ENCODE data around the gene NXPH2. TPM values are rescaled to one million over a fixed set of nuclear protein-coding genes. Genes with fewer than 3 reads are reported as not detected.

NXPH2 gene
- 10 to 100 TPM; 14.5 to 23.3 TPM for total RNA-seq
- 10 to 100 TPM; 12.7 to 17.0 TPM for polyA plus RNA-seq (ENCODE audit: insufficient read length in 2 of 2)
- long read RNA-seq, donor 1, transcript NXPH2-201 (2 exons, 1,052 nt): major isoform, 7 of 7 reads
- long read RNA-seq, donor 1, partial matches to known transcripts: 0 of 7 reads
- long read RNA-seq, donor 1, other reads (novel, unspliced or antisense): 0 of 7 reads
- long read RNA-seq, donor 2, partial matches to known transcripts: 0 of 2 reads
- long read RNA-seq, donor 2, other reads (novel, unspliced or antisense): 0 of 2 reads
- long read RNA-seq, donor 3, transcript NXPH2-201 (2 exons, 1,052 nt): major isoform, 5 of 5 reads
- long read RNA-seq, donor 3, partial matches to known transcripts: 0 of 5 reads
- long read RNA-seq, donor 3, other reads (novel, unspliced or antisense): 0 of 5 reads
- long read RNA-seq, donor 4, partial matches to known transcripts: 0 of 1 reads
- long read RNA-seq, donor 4, other reads (novel, unspliced or antisense): 0 of 1 reads

GRCh38 chr2:138779781-138780445, at the start of gene NXPH2:
TSS of gene NXPH2 (minus strand) at chr2:138780390. CDS start at chr2:138780241, 149 bp downstream.
- Histone ChIP-seq H3K36me3 (ENCODE audit: control insufficient read depth, insufficient read depth, low read length) (no peaks in the 10 kb centered on the region), H3K4me1 (ENCODE audit: control insufficient read depth, insufficient read depth, low read length) (peaks cover 18% of the 10 kb centered on the region), H3K27ac (ENCODE audit: low read depth, low read length) (no peak within 1 kb of the TSS), H3K9me3 (ENCODE audit: control insufficient read depth, insufficient read depth, low read length) (no peaks in the 10 kb centered on the region), H3K27me3 (ENCODE audit: control insufficient read depth, insufficient read depth, low read length) (peaks cover 46% of the 10 kb centered on the region), H3K4me3 (ENCODE audit: low read depth, low read length) (peak within 1 kb of the TSS; percentile 29)
- peak in 2 of 6 donors; percentile 67 to 73 for DNase-seq (ENCODE audit: low read depth in 4 of 6, low spot score in 6 of 6)
- under 1% methylated on average over 57 of the region's 58 CpGs for WGBS (ENCODE audit: insufficient coverage)

- WGBS (ENCODE audit: insufficient coverage): 27% methylated on average over 2 of the region's 3 CpGs
- no peaks in the 10 kb centered on the region for H3K9me3 ChIP-seq (ENCODE audit: control insufficient read depth, insufficient read depth, low read length)
- no peak overlapping the region for H3K4me3 ChIP-seq (ENCODE audit: low read depth, low read length)
- H3K36me3 ChIP-seq (ENCODE audit: control insufficient read depth, insufficient read depth, low read length): no peaks in the 10 kb centered on the region
- peak in 3 of 6 donors; percentile 19 to 79 (median 51) for DNase-seq (ENCODE audit: low read depth in 4 of 6, low spot score in 6 of 6)
- no peaks in the 10 kb centered on the region for H3K4me1 ChIP-seq (ENCODE audit: control insufficient read depth, insufficient read depth, low read length)
- no peak overlapping the region for H3K27ac ChIP-seq (ENCODE audit: low read depth, low read length)
- no peaks in the 10 kb centered on the region for H3K27me3 ChIP-seq (ENCODE audit: control insufficient read depth, insufficient read depth, low read length)
Measured at GRCh38 chr2:138829326-138829919, 49.2 kb upstream of the NXPH2 start.

- no peaks in the 10 kb centered on the region for H3K27me3 ChIP-seq (ENCODE audit: control insufficient read depth, insufficient read depth, low read length)
- no peaks in the 10 kb centered on the region for H3K9me3 ChIP-seq (ENCODE audit: control insufficient read depth, insufficient read depth, low read length)
- H3K4me1 ChIP-seq (ENCODE audit: control insufficient read depth, insufficient read depth, low read length): no peaks in the 10 kb centered on the region
- H3K27ac ChIP-seq (ENCODE audit: low read depth, low read length): no peak overlapping the region
- peak; percentile 40 to 93 (median 60) for DNase-seq (ENCODE audit: low read depth in 4 of 6, low spot score in 6 of 6)
- H3K4me3 ChIP-seq (ENCODE audit: low read depth, low read length): no peak overlapping the region
- no CpG with 5 or more reads among the region's 3 CpGs for WGBS (ENCODE audit: insufficient coverage)
- no peaks in the 10 kb centered on the region for H3K36me3 ChIP-seq (ENCODE audit: control insufficient read depth, insufficient read depth, low read length)
Measured at GRCh38 chr2:138827426-138828054, 47.4 kb upstream of the NXPH2 start.

- no peak for DNase-seq (ENCODE audit: low read depth in 4 of 6, low spot score in 6 of 6)
- 100% methylated on average over 1 of the region's 2 CpGs for WGBS (ENCODE audit: insufficient coverage)
- H3K27me3 ChIP-seq (ENCODE audit: control insufficient read depth, insufficient read depth, low read length): no peaks in the 10 kb centered on the region
- H3K4me3 ChIP-seq (ENCODE audit: low read depth, low read length): no peak overlapping the region
- no peaks in the 10 kb centered on the region for H3K9me3 ChIP-seq (ENCODE audit: control insufficient read depth, insufficient read depth, low read length)
- H3K4me1 ChIP-seq (ENCODE audit: control insufficient read depth, insufficient read depth, low read length): no peaks in the 10 kb centered on the region
- H3K27ac ChIP-seq (ENCODE audit: low read depth, low read length): no peak overlapping the region
- H3K36me3 ChIP-seq (ENCODE audit: control insufficient read depth, insufficient read depth, low read length): no peaks in the 10 kb centered on the region
Measured at GRCh38 chr2:138823666-138824065, 43.5 kb upstream of the NXPH2 start.

- no peaks in the 10 kb centered on the region for H3K9me3 ChIP-seq (ENCODE audit: control insufficient read depth, insufficient read depth, low read length)
- H3K27ac ChIP-seq (ENCODE audit: low read depth, low read length): no peak overlapping the region
- 86% methylated on average over 2 of the region's 3 CpGs for WGBS (ENCODE audit: insufficient coverage)
- DNase-seq (ENCODE audit: low read depth in 4 of 6, low spot score in 6 of 6): no peak
- H3K4me3 ChIP-seq (ENCODE audit: low read depth, low read length): no peak overlapping the region
- peaks cover 3% of the 10 kb centered on the region for H3K4me1 ChIP-seq (ENCODE audit: control insufficient read depth, insufficient read depth, low read length)
- no peaks in the 10 kb centered on the region for H3K36me3 ChIP-seq (ENCODE audit: control insufficient read depth, insufficient read depth, low read length)
- no peaks in the 10 kb centered on the region for H3K27me3 ChIP-seq (ENCODE audit: control insufficient read depth, insufficient read depth, low read length)
Measured at GRCh38 chr2:138819964-138820363, 39.8 kb upstream of the NXPH2 start.

- WGBS (ENCODE audit: insufficient coverage): no CpG with 5 or more reads among the region's 1 CpG
- H3K27ac ChIP-seq (ENCODE audit: low read depth, low read length): no peak overlapping the region
- H3K36me3 ChIP-seq (ENCODE audit: control insufficient read depth, insufficient read depth, low read length): no peaks in the 10 kb centered on the region
- peak in 3 of 6 donors; percentile 11 to 90 (median 69) for DNase-seq (ENCODE audit: low read depth in 4 of 6, low spot score in 6 of 6)
- H3K4me1 ChIP-seq (ENCODE audit: control insufficient read depth, insufficient read depth, low read length): peaks cover 3% of the 10 kb centered on the region
- no peaks in the 10 kb centered on the region for H3K9me3 ChIP-seq (ENCODE audit: control insufficient read depth, insufficient read depth, low read length)
- H3K27me3 ChIP-seq (ENCODE audit: control insufficient read depth, insufficient read depth, low read length): no peaks in the 10 kb centered on the region
- no peak overlapping the region for H3K4me3 ChIP-seq (ENCODE audit: low read depth, low read length)
Measured at GRCh38 chr2:138818556-138818955, 38.4 kb upstream of the NXPH2 start.

GRCh38 chr2:138814123-138814898, 34.1 kb upstream of the NXPH2 start:
- peaks cover 3% of the 10 kb centered on the region for H3K4me1 ChIP-seq (ENCODE audit: control insufficient read depth, insufficient read depth, low read length)
- H3K36me3 ChIP-seq (ENCODE audit: control insufficient read depth, insufficient read depth, low read length): no peaks in the 10 kb centered on the region
- H3K27ac ChIP-seq (ENCODE audit: low read depth, low read length): no peak overlapping the region
- H3K9me3 ChIP-seq (ENCODE audit: control insufficient read depth, insufficient read depth, low read length): no peaks in the 10 kb centered on the region
- no peaks in the 10 kb centered on the region for H3K27me3 ChIP-seq (ENCODE audit: control insufficient read depth, insufficient read depth, low read length)
- no peak for DNase-seq (ENCODE audit: low read depth in 4 of 6, low spot score in 6 of 6)
- no peak overlapping the region for H3K4me3 ChIP-seq (ENCODE audit: low read depth, low read length)
- WGBS (ENCODE audit: insufficient coverage): no CpG with 5 or more reads among the region's 4 CpGs

- no peaks in the 10 kb centered on the region for H3K36me3 ChIP-seq (ENCODE audit: control insufficient read depth, insufficient read depth, low read length)
- no peak for DNase-seq (ENCODE audit: low read depth in 4 of 6, low spot score in 6 of 6)
- H3K27me3 ChIP-seq (ENCODE audit: control insufficient read depth, insufficient read depth, low read length): no peaks in the 10 kb centered on the region
- no CpG with 5 or more reads among the region's 3 CpGs for WGBS (ENCODE audit: insufficient coverage)
- H3K27ac ChIP-seq (ENCODE audit: low read depth, low read length): no peak overlapping the region
- H3K9me3 ChIP-seq (ENCODE audit: control insufficient read depth, insufficient read depth, low read length): no peaks in the 10 kb centered on the region
- H3K4me3 ChIP-seq (ENCODE audit: low read depth, low read length): no peak overlapping the region
- H3K4me1 ChIP-seq (ENCODE audit: control insufficient read depth, insufficient read depth, low read length): no peaks in the 10 kb centered on the region
Measured at GRCh38 chr2:138811431-138811830, 31.2 kb upstream of the NXPH2 start.

GRCh38 chr2:138794724-138795123, 14.5 kb upstream of the NXPH2 start:
- no peak for DNase-seq (ENCODE audit: low read depth in 4 of 6, low spot score in 6 of 6)
- Histone ChIP-seq H3K36me3 (ENCODE audit: control insufficient read depth, insufficient read depth, low read length) (no peaks in the 10 kb centered on the region), H3K9me3 (ENCODE audit: control insufficient read depth, insufficient read depth, low read length) (peaks cover 4% of the 10 kb centered on the region), H3K4me3 (ENCODE audit: low read depth, low read length) (no peak overlapping the region), H3K27ac (ENCODE audit: low read depth, low read length) (no peak overlapping the region), H3K4me1 (ENCODE audit: control insufficient read depth, insufficient read depth, low read length) (no peaks in the 10 kb centered on the region), H3K27me3 (ENCODE audit: control insufficient read depth, insufficient read depth, low read length) (no peaks in the 10 kb centered on the region)
- 100% methylated on average over 2 of the region's 2 CpGs for WGBS (ENCODE audit: insufficient coverage)
